GM23248 (cell line): ENCODE measurements around the gene SRPK3. TPM values are rescaled to one million over a fixed set of nuclear protein-coding genes. Genes with fewer than 3 reads are reported as not detected.

Experiments
- DNase-seq: peaks from one replicate; pipeline ENCODE4 v3.0.0-alpha.2; 2015
- H2AFZ ChIP-seq: fragments of 200-600 bp; sonication (generic); 2 replicates; pipeline ENCODE4 v1.6.1; 2016; ENCODE audit warnings: antibody characterized with exemption
- H3F3A ChIP-seq: fragments of 200-600 bp; sonication (generic); 2 replicates; pipeline ENCODE4 v1.6.1; 2016; ENCODE audit warnings: mild to moderate bottlenecking, antibody characterized with exemption, mixed run types; ENCODE audit not compliant: insufficient read depth
- H3K27ac ChIP-seq: fragments of 200-600 bp; sonication (generic); 2 replicates; pipeline ENCODE4 v1.5.1; 2016; ENCODE audit warnings: mild to moderate bottlenecking
- H3K27me3 ChIP-seq: fragments of 200-600 bp; sonication (generic); replicated peaks from 2 replicates; pipeline ENCODE4 v1.6.1; 2016; ENCODE audit warnings: mild to moderate bottlenecking; ENCODE audit not compliant: insufficient read depth
- H3K36me3 ChIP-seq: fragments of 200-600 bp; sonication (generic); 2 replicates; pipeline ENCODE4 v1.6.1; 2016; ENCODE audit warnings: low read depth, mild to moderate bottlenecking
- H3K4me1 ChIP-seq: fragments of 200-600 bp; sonication (generic); 2 replicates; pipeline ENCODE4 v1.6.1; 2016; ENCODE audit warnings: mild to moderate bottlenecking; ENCODE audit not compliant: insufficient read depth
- H3K4me2 ChIP-seq: fragments of 200-600 bp; sonication (generic); one replicate; pipeline ENCODE4 v1.6.1; 2016; ENCODE audit warnings: mild to moderate bottlenecking; ENCODE audit not compliant: unreplicated experiment
- H3K4me3 ChIP-seq: fragments of 200-600 bp; sonication (generic); 2 replicates; pipeline ENCODE4 v1.5.1; 2016; ENCODE audit warnings: mild to moderate bottlenecking
- H3K79me2 ChIP-seq: fragments of 200-600 bp; sonication (generic); 2 replicates; pipeline ENCODE4 v1.6.1; 2016; ENCODE audit warnings: mild to moderate bottlenecking; ENCODE audit not compliant: insufficient read depth
- H3K9ac ChIP-seq: fragments of 200-600 bp; sonication (generic); 2 replicates; pipeline ENCODE4 v1.6.1; 2016; ENCODE audit warnings: mild to moderate bottlenecking
- H3K9me2 ChIP-seq: fragments of 200-600 bp; sonication (generic); 2 replicates; pipeline ENCODE4 v1.6.1; 2016; ENCODE audit warnings: mixed run types, mild to moderate bottlenecking, moderate library complexity; ENCODE audit not compliant: insufficient read depth
- H3K9me3 ChIP-seq: fragments of 200-600 bp; sonication (generic); one replicate; pipeline ENCODE4 v1.6.1; 2017; ENCODE audit warnings: low read depth
- H4K20me1 ChIP-seq: fragments of 200-600 bp; sonication (generic); 2 replicates; pipeline ENCODE4 v1.6.0; 2016; ENCODE audit not compliant: insufficient read depth
- EZH2 ChIP-seq: fragments of 200-600 bp; sonication (generic); IDR thresholded peaks from 2 replicates; pipeline ENCODE4 v1.6.1; 2018; ENCODE audit warnings: antibody characterized with exemption, mild to moderate bottlenecking; ENCODE audit not compliant: insufficient read depth, poor library complexity, severe bottlenecking
- EZH2phosphoT487 ChIP-seq: fragments of 200-600 bp; sonication (generic); IDR thresholded peaks from 2 replicates; pipeline ENCODE4 v1.6.1; 2018; ENCODE audit warnings: antibody characterized with exemption, moderate library complexity, mild to moderate bottlenecking, low read depth; ENCODE audit not compliant: insufficient read depth
- WGBS, 2 experiments: methylation state at CpG; one replicate each; pipeline ENCODE4 v1.1.6; 2015 to 2017; ENCODE audit warnings: low lambda C conversion rate in 2 of 2, low coverage in 1 of 2; ENCODE audit errors: missing lambda C conversion rate in 2 of 2; 5-methylcytosine and 5-hydroxymethylcytosine counted together
- in situ Hi-C: fragments of 300-500 bp; cut with MboI; formaldehyde crosslinking; loops from 2 replicates; pipeline ENCODE4 v1.15.0; 2020
- polyA plus RNA-seq: library from polyadenylated mRNA; unstranded; fragments of >200 nt; fragmentation: Nextera tagmentation; extraction: Ambion mirVana; gene quantifications from 2 replicates; pipeline ENCODE4 v1.2.1, GENCODE V29; 2016
- total RNA-seq: library from RNA; depleted of rRNA; stranded (reverse); fragments of >200 nt; shearing (Covaris generic); gene quantifications from 2 replicates; pipeline ENCODE4 v1.2.3, GENCODE V29; 2014; rRNA removed

The SRPK3 gene
- total and polyA plus RNA-seq, 2 experiments from 2014 or later: 0.53 to 0.86 TPM

GRCh38 chrX:153831429-153832150, 50.7 kb downstream of the SRPK3 start:
- Histone ChIP-seq H3K27me3 (no peaks in the 10 kb centered on the region; the same call in 1 of the 2 replicates), H3K36me3 (no peaks in the 10 kb centered on the region), H3F3A (no peaks in the 10 kb centered on the region), H3K9me2 (no peaks in the 10 kb centered on the region), H3K9ac (no peak overlapping the region), H3K9me3 (no peaks in the 10 kb centered on the region), H2AFZ (no peak overlapping the region), H3K27ac (no peak overlapping the region), H3K4me1 (no peaks in the 10 kb centered on the region), H3K4me2 (no peak overlapping the region), H3K4me3 (no peak overlapping the region), H4K20me1 (no peaks in the 10 kb centered on the region), H3K79me2 (no peaks in the 10 kb centered on the region)
- no peak for DNase-seq
- TF ChIP-seq EZH2phosphoT487 (no peak), EZH2 (no peak)
- in situ Hi-C loops: no loop called here
- WGBS, 2 experiments: 70 to 72% methylated on average over 16 to 21 of the region's 23 CpGs

- H3K9ac ChIP-seq: no peak overlapping the region
- no peak overlapping the region for H3K27ac ChIP-seq
- TF ChIP-seq EZH2 (no peak), EZH2phosphoT487 (no peak)
- WGBS, 2 experiments: 83 to 100% methylated on average over 3 to 9 of the region's 10 CpGs
- no peak overlapping the region for H3K4me3 ChIP-seq
- no peaks in the 10 kb centered on the region; the same call in 1 of the 2 replicates for H3K27me3 ChIP-seq
- H3K36me3 ChIP-seq: no peaks in the 10 kb centered on the region
- in situ Hi-C loops: no loop called here
- H3F3A ChIP-seq: no peaks in the 10 kb centered on the region
- no peak overlapping the region for H2AFZ ChIP-seq
- H3K9me3 ChIP-seq: no peaks in the 10 kb centered on the region
- no peaks in the 10 kb centered on the region for H4K20me1 ChIP-seq
- H3K4me1 ChIP-seq: no peaks in the 10 kb centered on the region
- no peaks in the 10 kb centered on the region for H3K79me2 ChIP-seq
- DNase-seq: no peak
- H3K4me2 ChIP-seq: no peak overlapping the region
- no peaks in the 10 kb centered on the region for H3K9me2 ChIP-seq
These were observed 51.9 kb downstream of the SRPK3 start for GRCh38 chrX:153832728-153833127.

Other genes starting within 250 kb of the SRPK3 start
- gene CCNQ, start 181.9 kb upstream of the SRPK3 start, total RNA-seq: 34.7 and 45.5 TPM in 2 replicates
- 29.1 and 34.5 TPM in 2 replicates for gene CCNQ, start 181.9 kb upstream of the SRPK3 start, polyA plus RNA-seq
- not detected in 2 replicates for gene DUSP9, start 133.8 kb upstream of the SRPK3 start, total RNA-seq
- not detected in 2 replicates for gene DUSP9, start 133.8 kb upstream of the SRPK3 start, polyA plus RNA-seq
- gene PNCK, start 107.2 kb upstream of the SRPK3 start, total RNA-seq: not detected in 2 replicates
- not detected in 2 replicates for gene PNCK, start 107.2 kb upstream of the SRPK3 start, polyA plus RNA-seq
- gene SLC6A8, start 93.1 kb upstream of the SRPK3 start, total RNA-seq: 11.7 and 12.5 TPM in 2 replicates
- 1.8 and 1.9 TPM in 2 replicates for gene SLC6A8, start 93.1 kb upstream of the SRPK3 start, polyA plus RNA-seq
- gene BCAP31, start 56.7 kb upstream of the SRPK3 start, total RNA-seq: 180 and 187 TPM in 2 replicates
- gene BCAP31, start 56.7 kb upstream of the SRPK3 start, polyA plus RNA-seq: 317 and 326 TPM in 2 replicates
- gene ABCD1, start 56.2 kb upstream of the SRPK3 start, total RNA-seq: 24.4 and 24.9 TPM in 2 replicates
- 9.5 and 9.8 TPM in 2 replicates for gene ABCD1, start 56.2 kb upstream of the SRPK3 start, polyA plus RNA-seq
- 12.5 and 13.5 TPM in 2 replicates for gene PLXNB3, start 16.8 kb upstream of the SRPK3 start, total RNA-seq
- 7.1 and 8.8 TPM in 2 replicates for gene PLXNB3, start 16.8 kb upstream of the SRPK3 start, polyA plus RNA-seq
- gene IDH3G, start 13.3 kb downstream of the SRPK3 start, total RNA-seq: 79.5 and 88.2 TPM in 2 replicates
- gene IDH3G, start 13.3 kb downstream of the SRPK3 start, polyA plus RNA-seq: 76.1 and 83.2 TPM in 2 replicates
- 225 and 295 TPM in 2 replicates for gene SSR4, start 13.6 kb downstream of the SRPK3 start, total RNA-seq
- gene SSR4, start 13.6 kb downstream of the SRPK3 start, polyA plus RNA-seq: 568 TPM in 2 replicates
- 1.5 TPM in 1 of 2 replicates, not detected in the other for gene PDZD4, start 49.5 kb downstream of the SRPK3 start, total RNA-seq
- gene PDZD4, start 49.5 kb downstream of the SRPK3 start, polyA plus RNA-seq: not detected in 2 replicates
- 1.9 TPM in 1 of 2 replicates, not detected in the other for gene L1CAM, start 105.1 kb downstream of the SRPK3 start, total RNA-seq
- gene L1CAM, start 105.1 kb downstream of the SRPK3 start, polyA plus RNA-seq: 0.34 and 0.38 TPM in 2 replicates
- gene AVPR2, start 123.6 kb downstream of the SRPK3 start, total RNA-seq: not detected in 2 replicates
- not detected in 2 replicates for gene AVPR2, start 123.6 kb downstream of the SRPK3 start, polyA plus RNA-seq
- gene ARHGAP4, start 145.2 kb downstream of the SRPK3 start, total RNA-seq: 2.8 TPM in 1 of 2 replicates, not detected in the other
- gene ARHGAP4, start 145.2 kb downstream of the SRPK3 start, polyA plus RNA-seq: 0.43 and 0.45 TPM in 2 replicates
- 105 and 154 TPM in 2 replicates for gene NAA10, start 154.0 kb downstream of the SRPK3 start, total RNA-seq
- gene NAA10, start 154.0 kb downstream of the SRPK3 start, polyA plus RNA-seq: 161 and 166 TPM in 2 replicates
- 0.11 TPM in 1 of 2 replicates, not detected in the other for gene RENBP, start 163.6 kb downstream of the SRPK3 start, total RNA-seq
- gene RENBP, start 163.6 kb downstream of the SRPK3 start, polyA plus RNA-seq: not detected in 2 replicates
- gene HCFC1, start 190.8 kb downstream of the SRPK3 start, total RNA-seq: 24.0 and 26.4 TPM in 2 replicates
- 12.5 and 12.6 TPM in 2 replicates for gene HCFC1, start 190.8 kb downstream of the SRPK3 start, polyA plus RNA-seq
- 7.6 and 9.9 TPM in 2 replicates for gene TMEM187, start 191.7 kb downstream of the SRPK3 start, total RNA-seq
- gene TMEM187, start 191.7 kb downstream of the SRPK3 start, polyA plus RNA-seq: 8.5 and 10.0 TPM in 2 replicates
- gene IRAK1, start 238.9 kb downstream of the SRPK3 start, total RNA-seq: 45.3 and 54.7 TPM in 2 replicates
- 58.7 and 58.8 TPM in 2 replicates for gene IRAK1, start 238.9 kb downstream of the SRPK3 start, polyA plus RNA-seq